ENCODE data around the gene MFAP2. TPM values are rescaled to one million over a fixed set of nuclear protein-coding genes. Genes with fewer than 3 reads are reported as not detected.

Gene MFAP2
- total and polyA plus RNA-seq, 8 donors, result 4.6 to 19.5 (median 8.7) TPM

DNA sequence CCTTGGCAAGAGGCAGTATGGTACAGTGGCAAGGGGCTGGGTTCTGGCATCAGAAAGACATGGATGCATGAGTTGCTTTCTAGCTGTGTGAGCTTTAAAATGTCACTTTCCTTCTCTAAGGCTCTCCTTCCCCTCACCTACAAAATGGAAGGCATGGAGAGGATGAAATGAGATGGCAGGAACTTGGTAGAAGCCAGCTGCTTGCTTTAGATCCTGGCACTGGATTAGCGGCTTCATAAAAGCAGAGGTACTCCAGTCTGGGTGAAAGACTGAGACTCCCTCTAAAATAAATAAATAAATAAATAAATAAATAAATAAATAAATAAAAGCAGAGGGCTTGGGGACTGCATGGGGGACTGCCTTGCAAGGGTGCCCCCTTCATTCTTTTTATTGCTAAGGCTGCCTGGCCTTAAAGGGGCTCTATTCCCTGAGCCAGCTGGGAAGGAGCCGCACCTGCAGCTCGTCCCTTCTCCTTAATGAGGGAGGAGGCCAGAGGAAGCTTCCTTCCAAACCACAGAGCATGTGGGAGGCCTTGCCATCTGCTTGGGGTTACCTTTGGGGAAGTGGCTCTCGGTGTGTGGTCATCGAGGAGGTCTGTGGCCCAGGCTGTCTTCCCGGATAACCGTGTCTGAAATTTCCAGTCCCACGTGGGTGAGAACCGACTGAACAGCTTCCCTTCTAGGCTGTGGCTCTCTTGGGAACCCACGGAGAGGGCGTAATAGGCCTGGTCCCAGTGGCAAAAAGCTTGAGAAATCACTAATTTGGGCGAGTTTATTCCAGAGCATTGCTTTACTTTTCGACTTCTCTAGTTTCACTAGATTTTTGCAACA, 33.3 kb upstream of the MFAP2 start:
- peaks cover 6 to 35% (median 18%) of the 10 kb centered on the region in 3 donors for H3K4me1 ChIP-seq
- H3K36me3 ChIP-seq, result peaks cover 0 to 4% (median 0%) of the 10 kb centered on the region in 3 donors
- H3K27me3 ChIP-seq, result no peaks in the 10 kb centered on the region
- intact Hi-C loops (cut with DNase I), result no loop called here
- TF ChIP-seq CTCF (IDR thresholded peaks at IDR 0.05), result no peak
- no peaks in the 10 kb centered on the region for H3K9me3 ChIP-seq
- ATAC-seq, result no peak
- H3K27ac ChIP-seq, result peak overlapping the region in 2 of 4 donors; percentile 36 to 58
- DNase-seq, result no peak
- WGBS, 2 donors, result 85 to 89% methylated on average over 13 of the region's 13 CpGs
- no peak for FAIRE-seq
- H3K4me3 ChIP-seq, result no peak overlapping the region

GRCh38 chr1:17012775-17013490, 32.5 kb upstream of the MFAP2 start:
- intact Hi-C loops (cut with DNase I), result no loop called here
- FAIRE-seq, result no peak
- no peak overlapping the region for H3K4me3 ChIP-seq
- H3K4me1 ChIP-seq, result peaks cover 6 to 35% (median 18%) of the 10 kb centered on the region in 3 donors
- ATAC-seq, result peak; percentile 38 to 62 (median 44)
- no peaks in the 10 kb centered on the region for H3K27me3 ChIP-seq
- peak; percentile 55 to 86 (median 71) for DNase-seq
- 46 to 53% methylated on average over 9 of the region's 9 CpGs for WGBS, 2 donors
- no peak for TF ChIP-seq CTCF (IDR thresholded peaks at IDR 0.05)
- H3K9me3 ChIP-seq, result no peaks in the 10 kb centered on the region
- H3K36me3 ChIP-seq, result no peaks in the 10 kb centered on the region
- peak overlapping the region in 3 of 4 donors; percentile 16 to 58 (median 36) for H3K27ac ChIP-seq

DNA sequence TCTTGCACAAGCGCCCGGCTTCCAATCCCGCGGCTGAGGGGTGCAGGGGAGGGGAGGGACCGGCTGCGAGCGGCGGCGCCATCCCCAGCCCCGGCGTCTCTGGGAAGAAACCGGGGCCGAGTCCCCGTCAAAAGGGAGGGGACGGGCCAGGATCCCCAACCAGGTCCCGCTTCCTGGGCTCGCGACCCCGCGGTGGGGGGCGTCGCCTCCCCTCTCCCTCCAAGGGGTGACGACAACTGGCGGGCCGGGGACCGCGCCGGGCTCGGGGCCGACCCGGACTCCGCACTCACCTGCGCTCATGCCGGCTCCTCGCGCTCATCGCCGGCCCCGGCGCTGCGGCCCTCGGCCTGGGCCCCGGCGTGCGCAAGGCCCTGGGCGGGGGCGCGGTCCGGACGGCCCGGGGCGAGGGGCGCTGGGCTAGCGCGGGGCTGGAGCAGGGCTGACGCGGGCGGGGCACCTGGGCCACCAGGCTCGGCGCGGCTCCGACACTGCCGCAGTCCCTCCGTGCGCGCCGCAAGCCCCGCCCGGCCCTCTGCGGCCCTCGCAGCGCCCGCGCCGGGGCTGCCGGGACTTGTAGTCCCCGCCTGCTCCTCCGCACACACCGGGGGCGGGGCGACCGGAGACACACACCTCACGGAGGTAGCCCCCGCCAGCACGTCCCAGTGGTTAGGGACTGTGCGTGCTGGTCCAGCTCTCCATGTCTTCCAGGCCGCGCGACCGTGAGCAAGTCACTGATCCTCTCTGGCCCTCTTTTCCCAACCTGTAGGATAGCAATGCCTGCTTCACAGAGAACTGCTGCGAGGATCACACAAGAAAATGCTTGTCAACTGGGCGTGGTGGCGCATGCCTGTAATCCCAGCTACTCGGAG, 31.3 kb upstream of the MFAP2 start, which contains the start of gene ATP13A2:
TSS of gene ATP13A2 (minus strand) at position 490 of the 869 bp plus-strand sequence. CDS start at position 300, 190 bp downstream.
- DNase-seq (peak; percentile 80 to 93 (median 84)), ATAC-seq (peak; percentile 89 to 94 (median 94)), FAIRE-seq (no peak)
- H3K4me3 ChIP-seq, result peak within 1 kb of the TSS; percentile 76 to 97 (median 92)
- WGBS, 2 donors, result 1% methylated on average over 43 to 94 of the region's 94 CpGs
- no peaks in the 10 kb centered on the region for H3K9me3 ChIP-seq
- H3K27ac ChIP-seq, result peak within 1 kb of the TSS in 3 of 4 donors; percentile 16 to 58 (median 51)
- intact Hi-C loops (cut with DNase I), result no loop called here
- peaks cover 6 to 35% (median 18%) of the 10 kb centered on the region in 3 donors for H3K4me1 ChIP-seq
- H3K36me3 ChIP-seq, result no peaks in the 10 kb centered on the region
- H3K27me3 ChIP-seq, result no peaks in the 10 kb centered on the region
- no peak for TF ChIP-seq CTCF (IDR thresholded peaks at IDR 0.05)

DNA sequence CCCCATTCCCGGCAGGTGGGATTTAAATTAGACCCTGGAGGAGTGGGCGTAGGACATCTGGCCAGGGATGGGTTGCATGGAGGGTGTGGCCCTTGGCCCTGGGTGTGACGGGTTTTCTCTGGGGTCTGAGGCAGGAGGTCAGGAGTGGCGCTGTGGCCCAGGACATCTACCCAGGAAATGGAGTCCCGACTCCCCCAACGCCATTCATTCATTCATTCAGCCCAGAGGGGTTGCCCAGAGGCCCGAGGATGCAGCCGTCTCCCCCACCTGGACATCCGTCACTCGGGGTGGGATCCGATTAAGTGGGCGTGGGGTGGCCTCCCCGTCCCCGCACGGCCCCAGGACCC, 30.6 kb upstream of the MFAP2 start:
- Histone ChIP-seq H3K9me3 (no peaks in the 10 kb centered on the region), H3K4me1 (peaks cover 6 to 35% (median 18%) of the 10 kb centered on the region in 3 donors), H3K36me3 (no peaks in the 10 kb centered on the region), H3K4me3 (peak overlapping the region; percentile 76 to 97 (median 92)), H3K27me3 (no peaks in the 10 kb centered on the region), H3K27ac (peak overlapping the region in 1 of 4 donors; percentile 22)
- no peak for TF ChIP-seq CTCF (IDR thresholded peaks at IDR 0.05)
- DNase-seq, result peak in 1 of 6 donors; percentile 56
- 0 to 1% methylated on average over 15 of the region's 15 CpGs for WGBS, 2 donors
- no peak for FAIRE-seq
- intact Hi-C loops (cut with DNase I), result no loop called here
- ATAC-seq, result no peak

All from pancreas (tissue), 10 donors.